ENCODE data around the gene GLRX3.

DNA sequence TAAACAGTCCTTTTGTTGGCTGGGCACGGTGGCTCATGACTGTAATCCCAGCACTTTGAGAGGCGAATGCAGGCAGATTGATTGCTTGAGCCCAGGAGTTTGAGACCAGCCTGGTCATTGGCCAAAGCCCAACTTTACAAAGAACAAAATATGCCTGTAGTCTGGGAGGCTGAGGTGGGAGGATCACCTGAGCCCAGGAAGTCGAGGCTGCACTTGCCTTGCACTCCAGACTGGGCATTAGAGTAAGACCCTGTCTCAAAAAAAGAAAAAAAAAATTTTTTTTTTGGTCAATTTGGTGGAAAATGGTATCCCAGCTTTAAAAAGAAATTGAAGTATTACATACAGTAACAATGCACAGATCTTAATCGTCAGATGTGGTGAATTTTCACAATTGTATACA lies 4.8 kb downstream of the GLRX3 start:
- TF ChIP-seq CTCF (IDR thresholded peaks at IDR 0.05; ENCODE audit: insufficient read depth, low read length, poor library complexity, severe bottlenecking) (no peak), EZH2phosphoT487 (conservative IDR thresholded peaks at IDR 0.05; ENCODE audit: low read length) (no peak)
